K562 (cell line): ENCODE measurements around the gene SORCS2. TPM values are rescaled to one million over a fixed set of nuclear protein-coding genes. Genes with fewer than 3 reads are reported as not detected.

Source experiments
- ATAC-seq: fragments of 200-7000 bp; cut with Tn5 transposase; 3 replicates; pipeline ENCODE4 v1.9.1; 2020; ENCODE audit warnings: moderate library complexity
- BruUV-seq: library from RNA; stranded (reverse); fragments of 400-500 nt; replicated peaks from 2 replicates; lab custom pipeline; 2021; lab: Mats Ljungman, UMichigan
- CTCF ChIA-PET: fragments of 300-600 bp; formaldehyde crosslinking; extraction: SDS; loops from one replicate; lab custom pipeline; 2021; ENCODE audit warnings: low intra/inter-chr PET ratio; lab: Yijun Ruan, JAX
- POLR2A ChIA-PET: fragments of 300-600, 350-650 bp; sonication (Branson Sonifier 250); formaldehyde crosslinking; extraction: SDS; loops from one replicate; lab custom pipeline; 2021; ENCODE audit warnings: antibody characterized with exemption, inconsistent platforms; lab: Yijun Ruan, JAX
- DNase-seq, 4 experiments: peaks; one replicate each; pipeline versions ENCODE4 v3.0.0 to v3.0.0-alpha.2; 2011 to 2018; ENCODE audit warnings: low spot score in 3 of 4, mixed read lengths in 3 of 4; ENCODE audit errors: extremely low read depth in 1 of 4
- FAIRE-seq: peaks from 2 replicates; lab custom pipeline; 2011; peaks lifted over from hg19 to GRCh38; lab: Jason Lieb, UNC
- H2AFZ ChIP-seq: 2 replicates; pipeline ENCODE4 v1.6.0; 2011; ENCODE audit warnings: low read depth, low read length, control low read depth, inconsistent platforms
- H3K27ac ChIP-seq: fragments of 200-600 bp; 3 replicates; pipeline ENCODE4 v1.8.0; 2011; ENCODE audit warnings: low read depth, mild to moderate bottlenecking, control low read depth, inconsistent platforms, low read length, moderate library complexity, mixed read lengths; ENCODE audit errors: extremely low read depth
- H3K27me3 ChIP-seq, 2 experiments: fragments of 300-600 bp in 1 of 2; 2 replicates in 1 of 2; 3 replicates in 1 of 2; pipeline versions ENCODE4 v1.6.0 to v1.8.0; 2011; ENCODE audit warnings: inconsistent platforms in 2 of 2, low read length in 2 of 2, mild to moderate bottlenecking in 1 of 2, mixed read lengths in 1 of 2, moderate library complexity in 1 of 2; ENCODE audit not compliant: control insufficient read depth in 2 of 2, insufficient read depth in 2 of 2
- H3K36me3 ChIP-seq: fragments of 300-600 bp; 3 replicates; pipeline ENCODE4 v1.8.0; 2011; ENCODE audit warnings: mild to moderate bottlenecking, low read length, inconsistent platforms; ENCODE audit not compliant: control insufficient read depth, insufficient read depth
- H3K4me1 ChIP-seq, 2 experiments: fragments of 200-600 bp in 1 of 2; replicated peaks in 1 of 2; 2 replicates in 1 of 2; 3 replicates in 1 of 2; pipeline versions ENCODE4 v1.5.1 to v1.8.0; 2011; ENCODE audit warnings: inconsistent platforms in 2 of 2, low read length in 2 of 2, mild to moderate bottlenecking in 1 of 2, mixed read lengths in 1 of 2, moderate library complexity in 1 of 2; ENCODE audit not compliant: control insufficient read depth in 2 of 2, insufficient read depth in 2 of 2
- H3K4me2 ChIP-seq: 2 replicates; pipeline ENCODE4 v1.6.1; 2011; ENCODE audit warnings: low read length, control low read depth, inconsistent platforms, mixed read lengths; ENCODE audit not compliant: insufficient read depth
- H3K4me3 ChIP-seq: fragments of 200-600 bp; sonication (generic), shearing (Covaris generic); 2 replicates; pipeline ENCODE4 v1.5.1; 2016; ENCODE audit warnings: control low read depth, inconsistent platforms
- H3K79me2 ChIP-seq: fragments of 200-600 bp; 3 replicates; pipeline ENCODE4 v1.8.0; 2011; ENCODE audit warnings: low read length, inconsistent platforms; ENCODE audit not compliant: control insufficient read depth, insufficient read depth
- H3K9ac ChIP-seq, 2 experiments: 2 replicates each; pipeline versions ENCODE4 v1.6.0 to v1.6.1; 2011; ENCODE audit warnings: low read depth in 2 of 2, low read length in 2 of 2, control low read depth in 1 of 2, inconsistent platforms in 1 of 2, mild to moderate bottlenecking in 1 of 2, mixed read lengths in 1 of 2; ENCODE audit not compliant: insufficient read depth in 1 of 2
- H3K9me1 ChIP-seq: one replicate; pipeline ENCODE4 v1.6.0; 2011; ENCODE audit warnings: inconsistent platforms, mild to moderate bottlenecking, low read length, moderate library complexity; ENCODE audit not compliant: control insufficient read depth, insufficient read depth
- H3K9me3 ChIP-seq: replicated peaks from 2 replicates; pipeline ENCODE4 v1.5.1; 2011; ENCODE audit warnings: low read depth, low read length, inconsistent platforms; ENCODE audit not compliant: control insufficient read depth, insufficient read depth
- H4K20me1 ChIP-seq: replicated peaks from 2 replicates; pipeline ENCODE4 v1.6.1; 2011; ENCODE audit warnings: low read length, inconsistent platforms, mixed read lengths; ENCODE audit not compliant: control insufficient read depth, insufficient read depth
- FOXA1 ChIP-seq: fragments of 450-650 bp; IDR thresholded peaks from 2 replicates; pipeline ENCODE4 v1.6.1; 2016; ENCODE audit warnings: mild to moderate bottlenecking, borderline replicate concordance
- LARP7 ChIP-seq: fragments of 450-650 bp; IDR thresholded peaks from 2 replicates; pipeline ENCODE4 v1.6.1; 2016
- U2AF1 ChIP-seq: fragments of 200-400 bp; formaldehyde crosslinking; optimal IDR thresholded peaks from 2 replicates; pipeline ENCODE3; 2017; ENCODE audit warnings: mild to moderate bottlenecking, low read depth, low read length, moderate library complexity
- WGBS: fragments of 100-300 bp; shearing (Covaris generic); methylation state at CpG from one replicate; pipeline ENCODE4 v1.1.6; 2016; ENCODE audit warnings: low coverage, mixed read lengths; ENCODE audit not compliant: insufficient coverage; ENCODE audit errors: missing lambda C conversion rate; 5-methylcytosine and 5-hydroxymethylcytosine counted together
- in situ Hi-C: fragments of 300-500 bp; cut with MboI; formaldehyde crosslinking; loops from 4 replicates; pipeline ENCODE4 v1.15.0; 2018; ENCODE audit warnings: inconsistent platforms, mixed read lengths
- intact Hi-C: fragments of 100-400 bp; cut with micrococcal nuclease; formaldehyde crosslinking; loops from 2 replicates; pipeline ENCODE4 v1.14.2; 2022
- polyA plus RNA-seq, 8 experiments: library from polyadenylated mRNA; depleted of rRNA in 4 of 8; stranded (reverse) in 5 of 8; unstranded in 3 of 8; fragments of >200 nt; fragmentation: Nextera tagmentation in 2 of 8; fragmentation: Illumina TruSeq in 1 of 8; extraction: Ambion mirVana in 2 of 8; extraction: Trizol in 1 of 8; gene quantifications; 2 replicates each; pipeline versions ENCODE4 v1.2.1 to v1.2.3, GENCODE V29; 2011 to 2014; ENCODE audit warnings: inconsistent platforms in 1 of 8, missing spikeins in 1 of 8
- total RNA-seq, 7 experiments: library from RNA; depleted of rRNA in 6 of 7; stranded (reverse); fragments of >200 nt in 6 of 7; fragmentation: Illumina TruSeq in 2 of 7; extraction: Trizol in 2 of 7; gene quantifications; 2 replicates each; pipeline versions ENCODE4 v1.2.1 to v1.2.3, GENCODE V29; 2011 to 2021; ENCODE audit warnings: low replicate concordance in 1 of 7
- TF ChIP-seq, protein P1 (sequence below): sonication (generic); formaldehyde crosslinking; IDR thresholded peaks from 2 replicates; pipeline ENCODE4 v1.4.0; 2020; ENCODE audit warnings: mild to moderate bottlenecking, missing genetic modification reagents
- TF ChIP-seq, protein P2 (sequence below): fragments of 450-650 bp; IDR thresholded peaks from 2 replicates; pipeline ENCODE4 v1.6.1; 2016; ENCODE audit warnings: borderline replicate concordance
- TF ChIP-seq, protein P3 (sequence below): sonication (generic); formaldehyde crosslinking; IDR thresholded peaks from 2 replicates; pipeline ENCODE4 v1.8.0; 2022; ENCODE audit warnings: mild to moderate bottlenecking, missing genetic modification reagents
- TF ChIP-seq, protein P4 (sequence below): fragments of 250-450 bp; sonication (Bioruptor Pico); IDR thresholded peaks from 2 replicates; pipeline ENCODE4 v1.8.0; 2022; ENCODE audit warnings: moderate library complexity, mild to moderate bottlenecking, inconsistent platforms

The SORCS2 gene
- total and polyA plus RNA-seq, 9 of the 15 experiments (the other 6 are each of a cell fraction or from before 2014, with no cell fraction given) = not detected

DNA sequence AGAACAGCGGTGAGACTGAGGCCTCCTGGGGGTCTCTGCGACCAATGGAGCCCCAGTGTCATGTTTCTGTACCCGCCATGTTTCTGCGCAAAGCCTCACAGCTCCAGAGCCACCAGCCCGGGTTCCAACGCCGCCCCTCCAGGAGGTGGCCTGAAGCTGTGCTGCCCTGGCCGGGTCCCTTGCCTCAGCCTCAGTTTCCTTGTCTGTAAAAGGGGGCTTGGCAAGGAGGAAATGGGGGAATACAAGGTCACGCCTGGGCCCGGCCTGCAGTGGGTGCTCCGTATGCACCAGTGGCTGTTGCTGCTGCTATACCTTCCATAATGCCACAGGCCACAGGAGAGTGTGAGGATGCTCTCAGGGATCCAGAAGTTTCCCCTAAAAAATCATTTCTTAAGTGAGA, 517.8 kb downstream of the SORCS2 start:
- no peaks in the 10 kb centered on the region for H3K36me3 ChIP-seq
- H3K4me2 ChIP-seq = no peak overlapping the region
- in situ Hi-C loops (no loop called here), intact Hi-C loops (no loop called here)
- H3K9ac ChIP-seq = no peak overlapping the region
- no peak overlapping the region for H3K27ac ChIP-seq
- CTCF ChIA-PET = no interaction called here
- WGBS = 0% methylated on average over 8 of the region's 11 CpGs
- ATAC-seq = no peak
- peaks cover 0 to 3% of the 10 kb centered on the region in 2 experiments; a peak in 1 of 5 replicates for H3K4me1 ChIP-seq
- H3K4me3 ChIP-seq = no peak overlapping the region
- peaks cover 9% of the 10 kb centered on the region for H4K20me1 ChIP-seq
- POLR2A ChIA-PET = interaction anchor here (0.6 kb wide), 1 partner anchor 447 kb away, joined by 3 read pairs; no protein-coding TSS in a partner anchor
- H3K9me1 ChIP-seq = no peaks in the 10 kb centered on the region
- DNase-seq = no peak
- TF ChIP-seq, protein P1, sequence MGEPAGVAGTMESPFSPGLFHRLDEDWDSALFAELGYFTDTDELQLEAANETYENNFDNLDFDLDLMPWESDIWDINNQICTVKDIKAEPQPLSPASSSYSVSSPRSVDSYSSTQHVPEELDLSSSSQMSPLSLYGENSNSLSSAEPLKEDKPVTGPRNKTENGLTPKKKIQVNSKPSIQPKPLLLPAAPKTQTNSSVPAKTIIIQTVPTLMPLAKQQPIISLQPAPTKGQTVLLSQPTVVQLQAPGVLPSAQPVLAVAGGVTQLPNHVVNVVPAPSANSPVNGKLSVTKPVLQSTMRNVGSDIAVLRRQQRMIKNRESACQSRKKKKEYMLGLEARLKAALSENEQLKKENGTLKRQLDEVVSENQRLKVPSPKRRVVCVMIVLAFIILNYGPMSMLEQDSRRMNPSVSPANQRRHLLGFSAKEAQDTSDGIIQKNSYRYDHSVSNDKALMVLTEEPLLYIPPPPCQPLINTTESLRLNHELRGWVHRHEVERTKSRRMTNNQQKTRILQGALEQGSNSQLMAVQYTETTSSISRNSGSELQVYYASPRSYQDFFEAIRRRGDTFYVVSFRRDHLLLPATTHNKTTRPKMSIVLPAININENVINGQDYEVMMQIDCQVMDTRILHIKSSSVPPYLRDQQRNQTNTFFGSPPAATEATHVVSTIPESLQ = no peak
- no peak for TF ChIP-seq FOXA1
- no peak for TF ChIP-seq LARP7
- TF ChIP-seq, protein P2, sequence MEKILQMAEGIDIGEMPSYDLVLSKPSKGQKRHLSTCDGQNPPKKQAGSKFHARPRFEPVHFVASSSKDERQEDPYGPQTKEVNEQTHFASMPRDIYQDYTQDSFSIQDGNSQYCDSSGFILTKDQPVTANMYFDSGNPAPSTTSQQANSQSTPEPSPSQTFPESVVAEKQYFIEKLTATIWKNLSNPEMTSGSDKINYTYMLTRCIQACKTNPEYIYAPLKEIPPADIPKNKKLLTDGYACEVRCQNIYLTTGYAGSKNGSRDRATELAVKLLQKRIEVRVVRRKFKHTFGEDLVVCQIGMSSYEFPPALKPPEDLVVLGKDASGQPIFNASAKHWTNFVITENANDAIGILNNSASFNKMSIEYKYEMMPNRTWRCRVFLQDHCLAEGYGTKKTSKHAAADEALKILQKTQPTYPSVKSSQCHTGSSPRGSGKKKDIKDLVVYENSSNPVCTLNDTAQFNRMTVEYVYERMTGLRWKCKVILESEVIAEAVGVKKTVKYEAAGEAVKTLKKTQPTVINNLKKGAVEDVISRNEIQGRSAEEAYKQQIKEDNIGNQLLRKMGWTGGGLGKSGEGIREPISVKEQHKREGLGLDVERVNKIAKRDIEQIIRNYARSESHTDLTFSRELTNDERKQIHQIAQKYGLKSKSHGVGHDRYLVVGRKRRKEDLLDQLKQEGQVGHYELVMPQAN = no peak
- TF ChIP-seq, protein P3, sequence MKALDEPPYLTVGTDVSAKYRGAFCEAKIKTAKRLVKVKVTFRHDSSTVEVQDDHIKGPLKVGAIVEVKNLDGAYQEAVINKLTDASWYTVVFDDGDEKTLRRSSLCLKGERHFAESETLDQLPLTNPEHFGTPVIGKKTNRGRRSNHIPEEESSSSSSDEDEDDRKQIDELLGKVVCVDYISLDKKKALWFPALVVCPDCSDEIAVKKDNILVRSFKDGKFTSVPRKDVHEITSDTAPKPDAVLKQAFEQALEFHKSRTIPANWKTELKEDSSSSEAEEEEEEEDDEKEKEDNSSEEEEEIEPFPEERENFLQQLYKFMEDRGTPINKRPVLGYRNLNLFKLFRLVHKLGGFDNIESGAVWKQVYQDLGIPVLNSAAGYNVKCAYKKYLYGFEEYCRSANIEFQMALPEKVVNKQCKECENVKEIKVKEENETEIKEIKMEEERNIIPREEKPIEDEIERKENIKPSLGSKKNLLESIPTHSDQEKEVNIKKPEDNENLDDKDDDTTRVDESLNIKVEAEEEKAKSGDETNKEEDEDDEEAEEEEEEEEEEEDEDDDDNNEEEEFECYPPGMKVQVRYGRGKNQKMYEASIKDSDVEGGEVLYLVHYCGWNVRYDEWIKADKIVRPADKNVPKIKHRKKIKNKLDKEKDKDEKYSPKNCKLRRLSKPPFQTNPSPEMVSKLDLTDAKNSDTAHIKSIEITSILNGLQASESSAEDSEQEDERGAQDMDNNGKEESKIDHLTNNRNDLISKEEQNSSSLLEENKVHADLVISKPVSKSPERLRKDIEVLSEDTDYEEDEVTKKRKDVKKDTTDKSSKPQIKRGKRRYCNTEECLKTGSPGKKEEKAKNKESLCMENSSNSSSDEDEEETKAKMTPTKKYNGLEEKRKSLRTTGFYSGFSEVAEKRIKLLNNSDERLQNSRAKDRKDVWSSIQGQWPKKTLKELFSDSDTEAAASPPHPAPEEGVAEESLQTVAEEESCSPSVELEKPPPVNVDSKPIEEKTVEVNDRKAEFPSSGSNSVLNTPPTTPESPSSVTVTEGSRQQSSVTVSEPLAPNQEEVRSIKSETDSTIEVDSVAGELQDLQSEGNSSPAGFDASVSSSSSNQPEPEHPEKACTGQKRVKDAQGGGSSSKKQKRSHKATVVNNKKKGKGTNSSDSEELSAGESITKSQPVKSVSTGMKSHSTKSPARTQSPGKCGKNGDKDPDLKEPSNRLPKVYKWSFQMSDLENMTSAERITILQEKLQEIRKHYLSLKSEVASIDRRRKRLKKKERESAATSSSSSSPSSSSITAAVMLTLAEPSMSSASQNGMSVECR = no peak
- no peak for TF ChIP-seq U2AF1
- TF ChIP-seq, protein P4, sequence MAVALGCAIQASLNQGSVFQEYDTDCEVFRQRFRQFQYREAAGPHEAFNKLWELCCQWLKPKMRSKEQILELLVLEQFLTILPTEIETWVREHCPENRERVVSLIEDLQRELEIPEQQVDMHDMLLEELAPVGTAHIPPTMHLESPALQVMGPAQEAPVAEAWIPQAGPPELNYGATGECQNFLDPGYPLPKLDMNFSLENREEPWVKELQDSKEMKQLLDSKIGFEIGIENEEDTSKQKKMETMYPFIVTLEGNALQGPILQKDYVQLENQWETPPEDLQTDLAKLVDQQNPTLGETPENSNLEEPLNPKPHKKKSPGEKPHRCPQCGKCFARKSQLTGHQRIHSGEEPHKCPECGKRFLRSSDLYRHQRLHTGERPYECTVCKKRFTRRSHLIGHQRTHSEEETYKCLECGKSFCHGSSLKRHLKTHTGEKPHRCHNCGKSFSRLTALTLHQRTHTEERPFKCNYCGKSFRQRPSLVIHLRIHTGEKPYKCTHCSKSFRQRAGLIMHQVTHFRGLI (CRISPR knock-in tag) = no peak
- peaks cover 2 to 50% of the 10 kb centered on the region in 2 experiments; a peak in 3 of 5 replicates for H3K27me3 ChIP-seq
- no peak for FAIRE-seq
- H3K79me2 ChIP-seq = no peaks in the 10 kb centered on the region
- no peaks in the 10 kb centered on the region for H3K9me3 ChIP-seq
- H2AFZ ChIP-seq = no peak overlapping the region
- BruUV-seq = no TSS peak
